HEK293 (cell line): ENCODE results near the gene HLA-DPB1.

Experiments
- CTCF ChIA-PET: fragments of 350-600 bp; formaldehyde crosslinking; extraction: SDS; loops from one replicate; lab custom pipeline; 2021; ENCODE audit warnings: antibody characterized with exemption; lab: Yijun Ruan, JAX
- POLR2A ChIA-PET: fragments of 300-600 bp; formaldehyde crosslinking; extraction: SDS; loops from one replicate; lab custom pipeline; 2020; ENCODE audit warnings: antibody characterized with exemption, inconsistent platforms; lab: Yijun Ruan, JAX
- H3K27ac ChIP-seq: fragments of 200-500 bp; sonication (Bioruptor generic); 2 replicates; pipeline ENCODE4 v1.5.1; 2014; ENCODE audit warnings: low read depth, low read length, control low read depth, inconsistent platforms; ENCODE audit errors: extremely low read depth
- H3K36me3 ChIP-seq, 2 experiments: fragments of 200-500 bp in 1 of 2; sonication (Bioruptor generic) in 1 of 2; 1 replicate in 1 of 2; 2 replicates in 1 of 2; pipeline ENCODE4 v1.5.1; 2014 to 2017; ENCODE audit warnings: inconsistent platforms in 2 of 2, low read length in 2 of 2; ENCODE audit not compliant: control insufficient read depth in 2 of 2, insufficient read depth in 1 of 2
- H3K4me1 ChIP-seq: fragments of 200-500 bp; sonication (Bioruptor generic); 2 replicates; pipeline ENCODE4 v1.5.1; 2014; ENCODE audit warnings: mild to moderate bottlenecking, low read length, inconsistent platforms; ENCODE audit not compliant: control insufficient read depth, insufficient read depth
- H3K4me3 ChIP-seq: 2 replicates; pipeline ENCODE4 v1.5.1; 2011; ENCODE audit warnings: low read depth, mild to moderate bottlenecking, control low read depth, low read length, moderate library complexity
- H3K9me3 ChIP-seq: fragments of 200-500 bp; sonication (Bioruptor generic); 2 replicates; pipeline ENCODE4 v1.5.1; 2014; ENCODE audit warnings: low read depth, low read length, inconsistent platforms; ENCODE audit not compliant: control insufficient read depth, insufficient read depth
- GFI1B ChIP-seq: fragments of 450-650 bp; formaldehyde crosslinking; IDR thresholded peaks from 2 replicates; pipeline ENCODE4 v1.5.1; 2016; ENCODE audit warnings: missing biosample characterization, missing genetic modification characterization
- IKZF3 ChIP-seq: fragments of 450-650 bp; IDR thresholded peaks from 2 replicates; pipeline ENCODE4 v1.5.0; 2018; ENCODE audit warnings: missing biosample characterization, mild to moderate bottlenecking, missing genetic modification characterization, moderate library complexity
- KLF1 ChIP-seq: fragments of 450-650 bp; formaldehyde crosslinking; IDR thresholded peaks from 2 replicates; pipeline ENCODE4 v1.5.1; 2016; ENCODE audit warnings: missing biosample characterization, missing genetic modification characterization
- MEIS1 ChIP-seq: sonication (generic); formaldehyde crosslinking; IDR thresholded peaks from 2 replicates; pipeline ENCODE4 v1.8.1; 2022; ENCODE audit warnings: missing genetic modification reagents, mild to moderate bottlenecking, borderline replicate concordance
- PRDM1 ChIP-seq: fragments of 450-650 bp; formaldehyde crosslinking; IDR thresholded peaks from 2 replicates; pipeline ENCODE4; 2016; ENCODE audit warnings: missing biosample characterization, missing genetic modification characterization
- TCF7L2 ChIP-seq: IDR thresholded peaks from 2 replicates; pipeline ENCODE4 v1.6.1; 2011; ENCODE audit warnings: low read depth, mild to moderate bottlenecking, inconsistent platforms, low read length, moderate library complexity, borderline replicate concordance
- ZBTB1 ChIP-seq: fragments of 450-650 bp; formaldehyde crosslinking; IDR thresholded peaks from 2 replicates; pipeline ENCODE4 v1.5.1; 2016; ENCODE audit warnings: missing biosample characterization, missing genetic modification characterization
- ZBTB20 ChIP-seq: fragments of 450-650 bp; formaldehyde crosslinking; IDR thresholded peaks from 2 replicates; pipeline ENCODE4 v1.5.1; 2016; ENCODE audit warnings: missing biosample characterization, missing genetic modification characterization
- ZFP69B ChIP-seq: fragments of 450-650 bp; formaldehyde crosslinking; IDR thresholded peaks from 2 replicates; pipeline ENCODE4 v1.5.1; 2016; ENCODE audit warnings: missing biosample characterization, missing genetic modification characterization
- ZIC2 ChIP-seq: fragments of 450-650 bp; formaldehyde crosslinking; IDR thresholded peaks from 2 replicates; pipeline ENCODE4 v1.5.1; 2016; ENCODE audit warnings: missing biosample characterization, missing genetic modification characterization
- ZNF121 ChIP-seq: fragments of 450-650 bp; formaldehyde crosslinking; IDR thresholded peaks from 2 replicates; pipeline ENCODE4 v1.5.1; 2016; ENCODE audit warnings: missing biosample characterization, missing genetic modification characterization
- ZNF311 ChIP-seq: fragments of 450-650 bp; formaldehyde crosslinking; IDR thresholded peaks from 2 replicates; pipeline ENCODE4 v1.5.1; 2017; ENCODE audit warnings: missing biosample characterization, missing genetic modification characterization, borderline replicate concordance
- ZNF354C ChIP-seq: fragments of 450-650 bp; formaldehyde crosslinking; IDR thresholded peaks from 2 replicates; pipeline ENCODE4 v1.5.1; 2016; ENCODE audit warnings: missing biosample characterization, missing genetic modification characterization, low read depth, borderline replicate concordance
- ZNF416 ChIP-seq: fragments of 450-650 bp; formaldehyde crosslinking; IDR thresholded peaks from 2 replicates; pipeline ENCODE4 v1.5.1; 2016; ENCODE audit warnings: missing biosample characterization, missing genetic modification characterization
- ZNF521 ChIP-seq: fragments of 450-650 bp; formaldehyde crosslinking; IDR thresholded peaks from 2 replicates; pipeline ENCODE4 v1.5.1; 2017; ENCODE audit warnings: missing biosample characterization, mild to moderate bottlenecking, missing genetic modification characterization
- ZNF623 ChIP-seq: fragments of 450-650 bp; formaldehyde crosslinking; IDR thresholded peaks from 2 replicates; pipeline ENCODE4 v1.5.1; 2016; ENCODE audit warnings: missing biosample characterization, missing genetic modification characterization
- ZNF843 ChIP-seq: fragments of 450-650 bp; formaldehyde crosslinking; IDR thresholded peaks from 2 replicates; pipeline ENCODE4 v1.5.1; 2016; ENCODE audit warnings: missing biosample characterization, missing genetic modification characterization
- TF ChIP-seq, protein P1 (sequence below): fragments of 450-650 bp; formaldehyde crosslinking; IDR thresholded peaks from 2 replicates; pipeline ENCODE4 v1.5.1; 2016; ENCODE audit warnings: missing biosample characterization, missing genetic modification characterization
- TF ChIP-seq, protein P2 (sequence below): fragments of 450-650 bp; formaldehyde crosslinking; IDR thresholded peaks from 2 replicates; pipeline ENCODE4 v1.5.1; 2016; ENCODE audit warnings: missing biosample characterization, missing genetic modification characterization
- TF ChIP-seq, protein P3 (sequence below): fragments of 450-650 bp; IDR thresholded peaks from 2 replicates; pipeline ENCODE4 v1.5.1; 2018; ENCODE audit warnings: missing biosample characterization, missing genetic modification characterization
- TF ChIP-seq, protein P4 (sequence below): fragments of 450-650 bp; formaldehyde crosslinking; IDR thresholded peaks from 2 replicates; pipeline ENCODE4 v1.5.1; 2016; ENCODE audit warnings: missing biosample characterization, missing genetic modification characterization
- TF ChIP-seq, protein P5 (sequence below): fragments of 450-650 bp; formaldehyde crosslinking; IDR thresholded peaks from 2 replicates; pipeline ENCODE4 v1.5.1; 2017; ENCODE audit warnings: missing biosample characterization, missing genetic modification characterization

The HLA-DPB1 gene

DNA sequence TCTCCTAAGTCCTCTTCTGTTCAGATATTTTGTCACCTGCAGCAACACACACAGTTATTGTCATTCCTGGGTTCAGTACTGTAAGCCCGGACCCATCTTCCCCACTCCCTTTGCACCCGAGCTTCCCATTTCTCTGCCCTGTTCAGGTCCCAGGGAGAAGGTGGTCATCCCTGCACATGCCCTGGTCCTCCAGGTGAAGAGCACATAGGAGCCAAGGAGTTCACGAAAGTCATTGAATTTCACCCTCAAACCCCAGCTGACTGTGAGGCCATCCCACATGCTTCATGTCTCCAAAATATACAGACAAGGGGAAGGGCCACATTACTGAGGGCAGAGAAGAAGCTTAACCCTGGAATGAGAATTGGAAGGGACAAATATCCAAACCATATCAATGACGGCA is 10.5 kb upstream of the HLA-DPB1 start:
- ChIA-PET POLR2A (no interaction called here), CTCF (no interaction called here)
- no peaks in the 10 kb centered on the region for H3K9me3 ChIP-seq
- TF ChIP-seq ZBTB1 (tag by site-specific recombination) (no peak), TCF7L2 (no peak), GFI1B (tag by site-specific recombination) (no peak), KLF1 (tag by site-specific recombination) (no peak), ZNF416 (tag by site-specific recombination) (no peak), ZNF311 (tag by site-specific recombination) (no peak), PRDM1 (tag by site-specific recombination) (no peak), ZNF121 (tag by site-specific recombination) (no peak), ZBTB20 (no peak), IKZF3 (tag by site-specific recombination) (no peak)
- TF ChIP-seq, protein P1, sequence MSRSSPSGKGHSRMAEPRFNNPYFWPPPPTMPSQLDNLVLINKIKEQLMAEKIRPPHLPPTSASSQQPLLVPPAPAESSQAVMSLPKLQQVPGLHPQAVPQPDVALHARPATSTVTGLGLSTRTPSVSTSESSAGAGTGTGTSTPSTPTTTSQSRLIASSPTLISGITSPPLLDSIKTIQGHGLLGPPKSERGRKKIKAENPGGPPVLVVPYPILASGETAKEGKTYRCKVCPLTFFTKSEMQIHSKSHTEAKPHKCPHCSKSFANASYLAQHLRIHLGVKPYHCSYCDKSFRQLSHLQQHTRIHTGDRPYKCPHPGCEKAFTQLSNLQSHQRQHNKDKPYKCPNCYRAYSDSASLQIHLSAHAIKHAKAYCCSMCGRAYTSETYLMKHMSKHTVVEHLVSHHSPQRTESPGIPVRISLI (tag by site-specific recombination) = no peak
- TF ChIP-seq, protein P2, sequence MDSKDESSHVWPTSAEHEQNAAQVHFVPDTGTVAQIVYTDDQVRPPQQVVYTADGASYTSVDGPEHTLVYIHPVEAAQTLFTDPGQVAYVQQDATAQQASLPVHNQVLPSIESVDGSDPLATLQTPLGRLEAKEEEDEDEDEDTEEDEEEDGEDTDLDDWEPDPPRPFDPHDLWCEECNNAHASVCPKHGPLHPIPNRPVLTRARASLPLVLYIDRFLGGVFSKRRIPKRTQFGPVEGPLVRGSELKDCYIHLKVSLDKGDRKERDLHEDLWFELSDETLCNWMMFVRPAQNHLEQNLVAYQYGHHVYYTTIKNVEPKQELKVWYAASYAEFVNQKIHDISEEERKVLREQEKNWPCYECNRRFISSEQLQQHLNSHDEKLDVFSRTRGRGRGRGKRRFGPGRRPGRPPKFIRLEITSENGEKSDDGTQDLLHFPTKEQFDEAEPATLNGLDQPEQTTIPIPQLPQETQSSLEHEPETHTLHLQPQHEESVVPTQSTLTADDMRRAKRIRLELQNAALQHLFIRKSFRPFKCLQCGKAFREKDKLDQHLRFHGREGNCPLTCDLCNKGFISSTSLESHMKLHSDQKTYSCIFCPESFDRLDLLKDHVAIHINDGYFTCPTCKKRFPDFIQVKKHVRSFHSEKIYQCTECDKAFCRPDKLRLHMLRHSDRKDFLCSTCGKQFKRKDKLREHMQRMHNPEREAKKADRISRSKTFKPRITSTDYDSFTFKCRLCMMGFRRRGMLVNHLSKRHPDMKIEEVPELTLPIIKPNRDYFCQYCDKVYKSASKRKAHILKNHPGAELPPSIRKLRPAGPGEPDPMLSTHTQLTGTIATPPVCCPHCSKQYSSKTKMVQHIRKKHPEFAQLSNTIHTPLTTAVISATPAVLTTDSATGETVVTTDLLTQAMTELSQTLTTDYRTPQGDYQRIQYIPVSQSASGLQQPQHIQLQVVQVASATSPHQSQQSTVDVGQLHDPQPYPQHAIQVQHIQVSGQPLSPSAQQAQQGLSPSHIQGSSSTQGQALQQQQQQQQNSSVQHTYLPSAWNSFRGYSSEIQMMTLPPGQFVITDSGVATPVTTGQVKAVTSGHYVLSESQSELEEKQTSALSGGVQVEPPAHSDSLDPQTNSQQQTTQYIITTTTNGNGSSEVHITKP = no peak
- TF ChIP-seq, protein P3, sequence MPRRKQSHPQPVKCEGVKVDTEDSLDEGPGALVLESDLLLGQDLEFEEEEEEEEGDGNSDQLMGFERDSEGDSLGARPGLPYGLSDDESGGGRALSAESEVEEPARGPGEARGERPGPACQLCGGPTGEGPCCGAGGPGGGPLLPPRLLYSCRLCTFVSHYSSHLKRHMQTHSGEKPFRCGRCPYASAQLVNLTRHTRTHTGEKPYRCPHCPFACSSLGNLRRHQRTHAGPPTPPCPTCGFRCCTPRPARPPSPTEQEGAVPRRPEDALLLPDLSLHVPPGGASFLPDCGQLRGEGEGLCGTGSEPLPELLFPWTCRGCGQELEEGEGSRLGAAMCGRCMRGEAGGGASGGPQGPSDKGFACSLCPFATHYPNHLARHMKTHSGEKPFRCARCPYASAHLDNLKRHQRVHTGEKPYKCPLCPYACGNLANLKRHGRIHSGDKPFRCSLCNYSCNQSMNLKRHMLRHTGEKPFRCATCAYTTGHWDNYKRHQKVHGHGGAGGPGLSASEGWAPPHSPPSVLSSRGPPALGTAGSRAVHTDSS (tag by site-specific recombination) = no peak
- TF ChIP-seq, protein P4, sequence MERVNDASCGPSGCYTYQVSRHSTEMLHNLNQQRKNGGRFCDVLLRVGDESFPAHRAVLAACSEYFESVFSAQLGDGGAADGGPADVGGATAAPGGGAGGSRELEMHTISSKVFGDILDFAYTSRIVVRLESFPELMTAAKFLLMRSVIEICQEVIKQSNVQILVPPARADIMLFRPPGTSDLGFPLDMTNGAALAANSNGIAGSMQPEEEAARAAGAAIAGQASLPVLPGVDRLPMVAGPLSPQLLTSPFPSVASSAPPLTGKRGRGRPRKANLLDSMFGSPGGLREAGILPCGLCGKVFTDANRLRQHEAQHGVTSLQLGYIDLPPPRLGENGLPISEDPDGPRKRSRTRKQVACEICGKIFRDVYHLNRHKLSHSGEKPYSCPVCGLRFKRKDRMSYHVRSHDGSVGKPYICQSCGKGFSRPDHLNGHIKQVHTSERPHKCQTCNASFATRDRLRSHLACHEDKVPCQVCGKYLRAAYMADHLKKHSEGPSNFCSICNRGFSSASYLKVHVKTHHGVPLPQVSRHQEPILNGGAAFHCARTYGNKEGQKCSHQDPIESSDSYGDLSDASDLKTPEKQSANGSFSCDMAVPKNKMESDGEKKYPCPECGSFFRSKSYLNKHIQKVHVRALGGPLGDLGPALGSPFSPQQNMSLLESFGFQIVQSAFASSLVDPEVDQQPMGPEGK (tag by site-specific recombination) = no peak
- H3K27ac ChIP-seq = no peak overlapping the region
- no peaks in the 10 kb centered on the region; the same call in 1 of the 2 replicates for H3K4me1 ChIP-seq
- peaks cover 0 to 35% of the 10 kb centered on the region in 2 experiments; a peak in 1 of 3 replicates for H3K36me3 ChIP-seq
- H3K4me3 ChIP-seq = no peak overlapping the region

DNA sequence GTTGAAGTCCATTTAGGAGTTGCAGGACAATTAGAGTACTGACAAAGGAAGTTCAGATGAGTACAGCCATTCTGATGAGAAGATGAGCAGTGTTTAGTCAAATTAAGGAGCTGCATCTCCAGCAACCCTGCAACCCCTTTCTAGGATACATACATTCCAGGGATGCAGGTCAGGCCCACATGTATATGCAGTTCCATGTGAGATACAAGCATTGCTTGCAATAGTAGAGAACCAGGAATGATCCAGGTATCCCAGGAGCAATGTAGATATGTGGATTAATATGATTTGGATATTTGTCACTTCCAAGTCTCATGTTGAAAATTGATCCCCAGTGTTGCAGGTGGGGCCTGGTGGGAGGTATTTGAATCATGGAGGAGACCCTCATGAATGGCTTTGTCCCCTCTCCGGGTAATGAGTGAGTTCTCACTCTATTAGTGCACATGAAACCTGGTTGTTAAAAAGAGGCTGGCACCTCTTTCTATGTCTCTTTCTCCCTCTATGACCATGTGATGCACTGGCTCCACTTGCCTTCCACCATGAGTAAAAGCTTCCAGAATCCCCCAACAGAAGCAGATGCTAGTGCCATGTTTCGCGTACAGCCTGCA is 8.8 kb upstream of the HLA-DPB1 start:
- Histone ChIP-seq H3K4me3 (no peak overlapping the region), H3K36me3 (peaks cover 0 to 35% of the 10 kb centered on the region in 2 experiments; a peak in 1 of 3 replicates), H3K9me3 (no peaks in the 10 kb centered on the region), H3K27ac (no peak overlapping the region), H3K4me1 (no peaks in the 10 kb centered on the region; the same call in 1 of the 2 replicates)
- POLR2A ChIA-PET = no interaction called here
- CTCF ChIA-PET = no interaction called here
- TF ChIP-seq ZIC2 = no peak
- no peak for TF ChIP-seq ZNF354C (tag by site-specific recombination)
- no peak for TF ChIP-seq ZNF843 (tag by site-specific recombination)
- no peak for TF ChIP-seq ZNF623 (tag by site-specific recombination)
- TF ChIP-seq, protein P2 = no peak
- no peak for TF ChIP-seq ZNF521 (tag by site-specific recombination)
- no peak for TF ChIP-seq ZFP69B
- TF ChIP-seq, protein P5, sequence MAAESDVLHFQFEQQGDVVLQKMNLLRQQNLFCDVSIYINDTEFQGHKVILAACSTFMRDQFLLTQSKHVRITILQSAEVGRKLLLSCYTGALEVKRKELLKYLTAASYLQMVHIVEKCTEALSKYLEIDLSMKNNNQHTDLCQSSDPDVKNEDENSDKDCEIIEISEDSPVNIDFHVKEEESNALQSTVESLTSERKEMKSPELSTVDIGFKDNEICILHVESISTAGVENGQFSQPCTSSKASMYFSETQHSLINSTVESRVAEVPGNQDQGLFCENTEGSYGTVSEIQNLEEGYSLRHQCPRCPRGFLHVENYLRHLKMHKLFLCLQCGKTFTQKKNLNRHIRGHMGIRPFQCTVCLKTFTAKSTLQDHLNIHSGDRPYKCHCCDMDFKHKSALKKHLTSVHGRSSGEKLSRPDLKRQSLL = no peak
- no peak for TF ChIP-seq MEIS1 (CRISPR knock-in tag)
